H7 (cell line): ENCODE measurements around the gene SOX5. TPM values are rescaled to one million over a fixed set of nuclear protein-coding genes. Genes with fewer than 3 reads are reported as not detected.
"Not testable (repeated sequence)": the region's sequence is repeated elsewhere in the genome, so short reads cannot be mapped to it uniquely, and the experiment has no call there.

Experiments
- DNase-seq: peaks from one replicate; pipeline ENCODE4 v3.0.0; 2012
- H3K27me3 ChIP-seq: 2 replicates; pipeline ENCODE4 v1.6.0; 2011; ENCODE audit warnings: mild to moderate bottlenecking, low read length; ENCODE audit not compliant: control insufficient read depth, insufficient read depth
- H3K36me3 ChIP-seq: replicated peaks from 2 replicates; pipeline ENCODE4 v1.5.1; 2011; ENCODE audit warnings: low read length; ENCODE audit not compliant: control insufficient read depth, insufficient read depth
- H3K4me3 ChIP-seq: 2 replicates; pipeline ENCODE4 v1.5.1; 2011; ENCODE audit warnings: low read depth, mild to moderate bottlenecking, control low read depth, low read length, moderate library complexity; ENCODE audit not compliant: insufficient read depth
- total RNA-seq: library from RNA; depleted of rRNA; stranded (reverse); fragments of >200 nt; shearing (Covaris generic); gene quantifications from 2 replicates; pipeline ENCODE4 v1.2.3, GENCODE V29; 2014

Gene SOX5
- total RNA-seq, 1 experiment from 2014 or later = 3.3 TPM

DNA sequence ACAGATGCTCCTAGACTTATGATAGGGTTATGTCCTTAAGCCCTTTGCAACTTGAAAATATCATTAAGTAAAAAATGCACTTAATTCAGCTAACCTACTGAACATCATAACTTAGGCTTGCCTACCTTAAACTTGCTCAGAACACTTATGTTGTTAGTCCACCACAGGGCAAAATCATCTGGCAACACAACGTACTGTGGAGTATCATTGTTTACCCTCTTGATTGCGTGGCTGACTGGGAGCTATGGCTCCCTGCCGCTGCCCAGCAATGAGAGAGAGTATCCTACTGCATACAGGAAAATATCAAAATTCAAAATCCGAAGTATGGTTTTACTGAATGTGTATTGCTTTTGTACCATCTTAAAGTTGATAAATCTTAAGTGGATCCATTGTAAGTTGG lies 105.5 kb downstream of the SOX5 start:
- no peaks in the 10 kb centered on the region for H3K27me3 ChIP-seq
- no peak overlapping the region for H3K4me3 ChIP-seq
- H3K36me3 ChIP-seq = no peaks in the 10 kb centered on the region
- DNase-seq = no peak

DNA sequence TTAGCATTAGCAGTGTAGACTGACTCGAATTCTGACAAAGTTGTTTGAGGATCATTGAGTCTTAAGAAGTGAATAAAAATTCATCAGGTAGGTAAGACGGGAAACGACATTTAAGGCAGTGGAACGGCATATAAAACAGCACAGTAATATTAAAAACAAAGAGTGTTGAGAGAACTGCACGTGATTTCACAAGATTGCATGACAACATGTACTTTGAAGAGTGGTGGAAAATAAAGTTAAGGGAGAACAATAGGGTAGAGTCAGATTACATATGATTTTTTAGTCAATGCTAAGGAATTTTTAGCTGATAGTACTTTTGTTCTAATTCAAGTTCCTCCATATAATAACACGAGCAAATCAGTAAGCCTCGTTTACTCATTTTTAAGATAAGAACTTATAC lies 115.4 kb downstream of the SOX5 start:
- DNase-seq = no peak
- no peak overlapping the region for H3K4me3 ChIP-seq

DNA sequence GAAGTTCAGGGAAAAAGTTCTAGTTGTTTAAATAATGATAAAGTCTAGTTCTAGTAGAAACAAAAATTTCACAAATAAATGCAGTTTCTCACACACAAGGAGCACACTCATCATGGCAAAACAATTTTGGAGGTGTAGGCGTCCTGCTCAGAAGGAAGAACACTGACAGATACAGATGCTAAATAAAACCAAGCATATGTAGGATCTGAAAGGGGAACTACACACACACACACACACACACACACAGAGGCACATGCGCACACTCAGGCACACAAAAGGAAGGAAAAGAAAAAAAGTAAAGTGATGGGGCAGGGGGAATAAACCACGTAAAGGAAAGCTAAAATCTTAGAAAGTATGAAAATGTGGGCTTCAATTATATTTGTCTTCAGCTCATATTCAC lies 117.7 kb downstream of the SOX5 start:
- Histone ChIP-seq H3K36me3 (no peaks in the 10 kb centered on the region), H3K27me3 (no peaks in the 10 kb centered on the region), H3K4me3 (no peak overlapping the region)
- no peak for DNase-seq

More for the DNA sequence above, 115.4 kb downstream of the SOX5 start:
- no peaks in the 10 kb centered on the region for H3K27me3 ChIP-seq
- no peaks in the 10 kb centered on the region for H3K36me3 ChIP-seq

GRCh38 chr12:23830210-23830609 lies 119.3 kb downstream of the SOX5 start:
- H3K36me3 ChIP-seq = no peaks in the 10 kb centered on the region
- DNase-seq = no peak
- H3K4me3 ChIP-seq = no peak overlapping the region
- H3K27me3 ChIP-seq = no peaks in the 10 kb centered on the region

- Histone ChIP-seq H3K36me3 (no peaks in the 10 kb centered on the region), H3K27me3 (no peaks in the 10 kb centered on the region)
- DNase-seq = no peak
These were observed 122.1 kb downstream of the SOX5 start for GRCh38 chr12:23827353-23827752.

GRCh38 chr12:23825124-23825523 lies 124.3 kb downstream of the SOX5 start:
- not testable (repeated sequence) for H3K27me3 ChIP-seq, H3K4me3 ChIP-seq, DNase-seq, H3K36me3 ChIP-seq

More at GRCh38 chr12:23827353-23827752, 122.1 kb downstream of the SOX5 start:
- no peak overlapping the region for H3K4me3 ChIP-seq

DNA sequence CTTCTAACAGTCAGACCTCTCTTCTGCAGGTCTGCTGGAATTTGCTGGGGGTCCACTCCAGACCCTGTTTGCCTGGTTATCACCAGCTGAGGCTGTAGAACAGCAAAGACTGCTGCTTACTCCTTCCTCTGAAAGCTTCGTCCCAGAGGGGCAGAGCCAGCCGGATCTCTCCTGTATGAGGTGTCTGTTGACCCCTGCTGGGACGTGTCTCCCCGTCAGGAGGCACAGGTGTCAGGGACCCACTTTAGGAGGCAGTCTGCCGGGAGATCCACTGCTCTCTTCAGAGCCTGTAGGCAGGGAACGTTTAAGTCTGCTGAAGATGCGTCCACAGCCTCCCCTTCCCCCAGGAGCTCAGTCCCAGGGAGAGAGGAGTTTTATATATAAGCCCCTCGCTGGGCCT lies 125.1 kb downstream of the SOX5 start:
- Histone ChIP-seq H3K36me3 (no peaks in the 10 kb centered on the region), H3K27me3 (no peaks in the 10 kb centered on the region), H3K4me3 (no peak overlapping the region)
- DNase-seq = no peak

- H3K27me3 ChIP-seq, H3K4me3 ChIP-seq, DNase-seq, H3K36me3 ChIP-seq: not testable (repeated sequence)
These were observed 126.6 kb downstream of the SOX5 start for GRCh38 chr12:23822883-23823282.

DNA sequence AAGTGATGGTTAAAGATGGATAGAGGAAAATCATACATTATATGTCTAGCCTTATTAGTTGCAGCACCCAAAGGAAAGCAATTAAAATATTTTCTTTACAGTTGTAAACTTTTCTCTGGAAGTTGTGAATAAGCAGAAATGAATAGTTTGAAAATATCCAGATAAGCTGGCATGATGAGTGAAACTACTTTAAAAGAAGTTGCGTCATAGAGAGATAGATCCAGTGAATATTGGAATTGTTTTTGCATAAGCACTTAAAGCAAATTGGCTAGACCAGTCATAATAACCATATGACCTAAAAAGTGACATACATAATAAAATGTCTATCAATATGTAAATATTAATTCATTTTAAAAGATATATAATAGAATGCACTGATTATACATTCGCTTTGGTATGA lies 132.1 kb downstream of the SOX5 start:
- DNase-seq = no peak
- no peaks in the 10 kb centered on the region for H3K36me3 ChIP-seq
- no peaks in the 10 kb centered on the region for H3K27me3 ChIP-seq
- H3K4me3 ChIP-seq = no peak overlapping the region

DNA sequence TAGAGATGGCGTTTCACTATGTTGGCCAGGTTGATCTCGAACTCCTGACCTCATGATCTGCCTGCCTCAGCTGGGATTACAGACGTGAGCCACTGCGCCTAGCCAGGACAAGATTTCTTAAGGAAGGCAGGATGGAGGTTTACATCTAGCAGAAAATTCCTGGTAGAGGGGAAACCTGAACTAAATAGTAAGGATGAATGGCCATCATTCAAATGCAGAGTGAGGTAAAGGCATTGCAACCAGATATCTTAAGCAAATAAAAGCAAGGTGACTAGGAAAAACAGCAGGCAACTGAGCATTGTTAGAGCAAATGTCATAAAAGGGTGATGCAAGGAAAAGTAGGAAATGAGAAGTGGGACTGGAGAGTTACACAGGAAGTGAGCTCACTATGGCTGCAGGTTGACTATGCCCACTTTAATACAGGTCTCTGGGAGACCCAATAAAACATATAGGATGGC lies 133.0 kb downstream of the SOX5 start:
- Histone ChIP-seq H3K4me3 (no peak overlapping the region), H3K27me3 (no peaks in the 10 kb centered on the region), H3K36me3 (no peaks in the 10 kb centered on the region)
- peak; percentile 4 for DNase-seq

DNA sequence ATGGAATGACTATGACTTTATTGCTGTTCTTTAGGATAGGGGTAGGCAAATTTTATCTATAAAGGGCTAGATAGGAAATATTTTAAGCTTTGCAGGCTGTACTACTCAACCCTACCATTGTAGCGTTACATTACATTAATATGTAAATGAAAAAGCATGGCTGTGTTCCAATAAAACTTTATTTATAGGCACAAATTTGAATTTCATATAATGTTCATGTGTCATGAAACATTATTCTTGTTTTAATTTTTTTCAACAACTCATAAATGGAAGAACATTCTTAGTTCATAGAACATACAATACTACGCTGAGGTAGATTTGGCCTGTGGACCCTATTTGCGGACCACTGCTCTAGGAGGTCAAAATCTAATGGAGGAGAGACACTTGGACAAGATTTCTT lies 133.7 kb downstream of the SOX5 start:
- DNase-seq = no peak
- Histone ChIP-seq H3K27me3 (no peaks in the 10 kb centered on the region), H3K4me3 (no peak overlapping the region), H3K36me3 (no peaks in the 10 kb centered on the region)

DNA sequence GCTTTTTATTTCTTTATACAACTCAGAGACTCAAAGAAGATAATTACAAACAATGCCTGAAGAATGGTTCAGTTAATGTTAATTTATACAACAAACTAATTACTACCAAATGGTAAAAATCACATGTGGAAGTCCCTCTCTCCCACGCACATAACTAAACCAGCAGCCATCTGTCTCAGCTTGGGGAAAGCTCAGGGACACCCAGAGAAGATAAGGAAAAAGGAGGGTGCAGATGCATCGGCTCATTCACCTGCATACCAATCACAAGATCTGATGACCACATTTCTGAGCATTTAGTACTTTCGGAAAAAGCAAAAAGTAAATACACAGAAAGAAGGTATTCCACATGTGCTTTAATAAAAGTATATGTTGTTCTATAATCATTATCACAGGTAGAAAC lies 136.3 kb downstream of the SOX5 start:
- no peaks in the 10 kb centered on the region for H3K27me3 ChIP-seq
- H3K4me3 ChIP-seq = no peak overlapping the region
- no peak for DNase-seq
- no peaks in the 10 kb centered on the region for H3K36me3 ChIP-seq

DNA sequence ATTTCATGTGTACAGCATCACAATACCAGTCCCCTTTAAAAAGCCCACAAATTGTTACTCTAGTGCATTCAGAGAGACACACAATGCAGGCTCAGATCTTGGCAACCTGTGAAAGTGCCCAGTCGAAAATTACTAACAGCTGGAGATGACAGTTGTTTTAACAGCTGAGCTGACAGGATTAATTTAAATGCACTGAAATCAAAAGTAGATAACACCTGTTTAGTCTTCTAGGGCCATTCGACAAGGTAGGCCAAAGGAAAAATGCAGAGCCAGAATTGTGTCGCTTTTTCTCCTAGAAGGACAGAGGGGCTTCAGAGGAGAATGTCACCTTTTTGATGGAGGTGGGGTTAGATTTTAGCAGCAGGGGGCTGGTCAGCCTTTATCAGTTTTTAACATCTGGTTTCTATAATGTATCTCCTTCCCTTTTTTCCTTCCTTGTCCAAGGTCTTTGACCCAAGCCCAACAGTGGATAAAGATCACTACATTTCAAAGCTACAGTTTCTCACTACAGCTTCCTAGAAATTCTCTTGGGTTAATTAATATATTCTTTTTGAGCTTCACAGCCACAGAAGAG lies 139.1 kb downstream of the SOX5 start:
- no peak for DNase-seq
- Histone ChIP-seq H3K36me3 (no peaks in the 10 kb centered on the region), H3K27me3 (no peaks in the 10 kb centered on the region), H3K4me3 (no peak overlapping the region)

DNA sequence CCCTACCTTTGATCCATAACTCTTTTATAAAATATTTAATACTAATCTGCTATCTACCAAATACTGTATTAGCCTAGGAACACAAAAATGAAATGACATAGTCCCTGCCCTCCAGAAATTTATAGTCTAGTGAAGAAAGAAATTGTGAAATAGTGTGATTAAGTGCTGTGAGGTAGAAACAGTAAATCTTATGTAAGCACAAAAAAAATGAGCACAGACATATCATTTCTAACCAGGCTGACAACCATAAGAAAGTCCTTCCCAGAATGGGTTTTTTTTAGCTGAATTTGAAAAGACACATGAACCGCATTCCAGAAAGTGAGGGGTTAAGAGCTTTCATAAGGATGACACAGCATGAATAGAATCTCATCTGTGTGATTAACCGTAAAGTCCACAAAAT lies 145.9 kb downstream of the SOX5 start:
- Histone ChIP-seq H3K27me3 (no peaks in the 10 kb centered on the region), H3K36me3 (no peaks in the 10 kb centered on the region), H3K4me3 (no peak overlapping the region)
- no peak for DNase-seq

DNA sequence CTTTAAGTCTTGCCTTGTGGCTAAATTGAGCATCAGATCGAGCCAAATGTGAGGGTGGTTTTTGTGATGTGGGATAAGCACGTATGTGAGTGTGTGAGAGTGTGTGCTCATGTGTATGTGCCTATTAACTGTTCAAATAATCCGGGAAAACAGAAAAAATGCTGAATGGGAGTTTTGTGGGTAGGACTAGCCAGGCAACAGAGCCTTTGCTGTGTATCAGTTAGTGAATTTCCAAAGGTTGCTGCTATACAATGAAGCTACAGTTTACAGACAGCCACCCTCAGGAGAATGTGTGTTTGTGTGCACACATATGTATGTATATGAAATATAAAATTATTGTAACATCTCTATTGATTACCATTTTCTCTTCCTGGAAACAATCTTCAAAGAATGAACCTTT lies 154.0 kb downstream of the SOX5 start:
- Histone ChIP-seq H3K27me3 (no peaks in the 10 kb centered on the region), H3K4me3 (no peak overlapping the region), H3K36me3 (no peaks in the 10 kb centered on the region)
- no peak for DNase-seq

DNA sequence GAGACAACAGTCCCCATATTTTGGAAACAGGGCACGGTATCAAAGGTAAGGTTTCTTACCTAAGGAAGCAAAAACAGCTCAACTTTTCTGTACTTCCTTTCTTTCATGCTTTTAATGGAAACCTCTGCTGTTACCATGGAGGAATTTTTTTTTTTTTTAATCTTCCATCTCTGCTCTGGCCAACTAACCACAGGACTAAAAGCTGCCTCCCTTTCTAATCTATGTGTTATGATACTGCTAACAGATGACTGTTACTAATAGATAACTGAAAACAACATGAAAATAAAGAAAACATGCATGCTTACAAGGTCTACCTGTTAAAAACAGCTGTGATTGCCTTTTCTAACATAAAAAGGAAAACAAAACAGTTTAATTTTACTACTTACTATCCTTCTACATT lies 168.4 kb downstream of the SOX5 start:
- Histone ChIP-seq H3K36me3 (no peaks in the 10 kb centered on the region), H3K27me3 (no peaks in the 10 kb centered on the region), H3K4me3 (no peak overlapping the region)
- DNase-seq = no peak
